Lung (tissue), 12 donors: ENCODE measurements around the gene ATP11A. TPM values are rescaled to one million over a fixed set of nuclear protein-coding genes. Genes with fewer than 3 reads are reported as not detected.

Source experiments
- ATAC-seq: fragments of 200-7000 bp; cut with Tn5 transposase; one replicate; pipeline ENCODE4 v1.9.1; 2020; ENCODE audit warnings: moderate number of reproducible peaks; ENCODE audit not compliant: insufficient read depth, low FRiP score
- DNase-seq, 3 donors: peaks; one replicate each; pipeline ENCODE4 v3.0.0-alpha.2; 2013 to 2017
- H3K27ac ChIP-seq, 2 donors: one replicate each; pipeline ENCODE4 v1.5.1; 2013; ENCODE audit warnings: mild to moderate bottlenecking in 2 of 2, moderate library complexity in 2 of 2, control low read depth in 1 of 2, inconsistent platforms in 1 of 2, low read depth in 1 of 2, low read length in 1 of 2
- H3K27me3 ChIP-seq, 3 donors: one replicate each; pipeline ENCODE4 v1.5.1; 2013; ENCODE audit warnings: low read length in 2 of 3; ENCODE audit not compliant: control insufficient read depth in 3 of 3, insufficient read depth in 3 of 3
- H3K36me3 ChIP-seq, 4 donors: one replicate each; pipeline ENCODE4 v1.5.1; 2013; ENCODE audit warnings: low read length in 4 of 4, mild to moderate bottlenecking in 1 of 4, moderate library complexity in 1 of 4; ENCODE audit not compliant: control insufficient read depth in 4 of 4, insufficient read depth in 4 of 4
- H3K4me1 ChIP-seq, 5 donors: one replicate each; pipeline ENCODE4 v1.5.1; 2013; ENCODE audit warnings: low read length in 5 of 5, mild to moderate bottlenecking in 2 of 5, moderate library complexity in 1 of 5; ENCODE audit not compliant: control insufficient read depth in 5 of 5, insufficient read depth in 5 of 5
- H3K4me3 ChIP-seq: one replicate; pipeline ENCODE4 v1.5.1; 2013; ENCODE audit warnings: mild to moderate bottlenecking, control low read depth, moderate library complexity
- H3K9ac ChIP-seq, 2 donors: one replicate each; pipeline ENCODE4 v1.5.1; 2013; ENCODE audit warnings: low read length in 2 of 2, control low read depth in 1 of 2; ENCODE audit not compliant: insufficient read depth in 1 of 2
- H3K9me3 ChIP-seq, 4 donors: one replicate each; pipeline ENCODE4 v1.5.1; 2013; ENCODE audit warnings: low read length in 3 of 4, mild to moderate bottlenecking in 1 of 4, moderate library complexity in 1 of 4; ENCODE audit not compliant: control insufficient read depth in 4 of 4, insufficient read depth in 3 of 4
- WGBS, 2 donors: extraction: QIAGEN DNeasy Blood & Tissue Kit; methylation state at CpG; one replicate each; pipeline ENCODE4 v1.1.7; 2013; 5-methylcytosine and 5-hydroxymethylcytosine counted together
- polyA plus RNA-seq, 2 donors: library from polyadenylated mRNA; stranded (reverse); fragments of 200-250 nt; gene quantifications; one replicate each; pipeline ENCODE4 v1.2.1, GENCODE V29; 2013
- total RNA-seq, 2 donors: library from RNA; depleted of rRNA in 1 of 2; stranded (reverse); fragments of >200 nt in 1 of 2; gene quantifications; one replicate each; pipeline ENCODE4 v1.2.1, GENCODE V29; 2014 to 2021
- TF ChIP-seq, protein P1 (sequence below): IDR thresholded peaks from 2 replicates; pipeline ENCODE4 v1.5.1; 2012; ENCODE audit warnings: mild to moderate bottlenecking; ENCODE audit errors: control extremely low read depth, extremely low read depth
- donor health status: control.
- donor health status: control.
- donor health status: Bipolar disorder and iron deficiency.
- donor health status: healthy.
- donor health status: DM: yes; HTN: yes; CAD: no.

Gene ATP11A
- total and polyA plus RNA-seq, 4 donors = 46.3 to 317 (median 162) TPM

DNA sequence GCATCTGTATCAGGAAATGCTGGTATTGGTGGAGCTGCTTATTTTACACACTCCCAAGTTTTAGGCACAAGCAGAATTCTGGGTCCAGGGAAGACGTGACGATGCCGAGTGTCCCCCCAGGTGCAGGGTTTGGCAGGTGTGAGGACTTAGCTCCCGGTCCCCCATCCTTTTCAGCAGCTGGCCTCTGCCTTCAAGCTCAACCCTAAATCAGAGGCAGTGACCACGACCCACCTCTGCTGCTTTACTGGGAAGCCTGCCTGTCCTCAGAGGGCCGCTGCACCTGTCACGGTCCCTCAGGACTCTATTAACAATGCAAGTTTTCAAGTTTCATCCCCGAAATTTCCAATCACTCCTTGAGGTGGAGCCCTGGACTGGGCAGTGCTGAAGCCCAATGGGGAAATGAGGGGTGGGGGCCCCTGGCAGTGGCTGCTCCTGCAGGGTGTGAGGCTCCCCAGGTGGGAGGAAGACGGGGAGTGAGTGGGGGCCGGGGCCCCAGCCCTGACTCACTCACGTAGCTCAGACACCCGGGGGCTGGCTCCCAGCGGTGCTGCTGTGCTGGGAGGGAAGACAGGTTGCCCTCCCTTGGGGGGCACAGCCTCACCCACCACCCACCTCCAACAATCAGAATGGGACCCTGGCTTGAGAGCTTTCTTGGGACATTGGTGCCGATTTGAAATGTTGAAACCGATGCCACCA lies 186.6 kb downstream of the ATP11A start:
- no peaks in the 10 kb centered on the region for H3K9me3 ChIP-seq
- DNase-seq = no peak
- no peaks in the 10 kb centered on the region for H3K27me3 ChIP-seq
- peaks cover 0 to 11% (median 10%) of the 10 kb centered on the region in 5 donors for H3K4me1 ChIP-seq
- 86 to 88% methylated on average over 15 of the region's 15 CpGs for WGBS, 2 donors
- no peak overlapping the region for H3K9ac ChIP-seq
- H3K36me3 ChIP-seq = peaks cover 4 to 58% (median 10%) of the 10 kb centered on the region in 4 donors
- H3K4me3 ChIP-seq = no peak overlapping the region
- no peak for ATAC-seq
- TF ChIP-seq, protein P1, sequence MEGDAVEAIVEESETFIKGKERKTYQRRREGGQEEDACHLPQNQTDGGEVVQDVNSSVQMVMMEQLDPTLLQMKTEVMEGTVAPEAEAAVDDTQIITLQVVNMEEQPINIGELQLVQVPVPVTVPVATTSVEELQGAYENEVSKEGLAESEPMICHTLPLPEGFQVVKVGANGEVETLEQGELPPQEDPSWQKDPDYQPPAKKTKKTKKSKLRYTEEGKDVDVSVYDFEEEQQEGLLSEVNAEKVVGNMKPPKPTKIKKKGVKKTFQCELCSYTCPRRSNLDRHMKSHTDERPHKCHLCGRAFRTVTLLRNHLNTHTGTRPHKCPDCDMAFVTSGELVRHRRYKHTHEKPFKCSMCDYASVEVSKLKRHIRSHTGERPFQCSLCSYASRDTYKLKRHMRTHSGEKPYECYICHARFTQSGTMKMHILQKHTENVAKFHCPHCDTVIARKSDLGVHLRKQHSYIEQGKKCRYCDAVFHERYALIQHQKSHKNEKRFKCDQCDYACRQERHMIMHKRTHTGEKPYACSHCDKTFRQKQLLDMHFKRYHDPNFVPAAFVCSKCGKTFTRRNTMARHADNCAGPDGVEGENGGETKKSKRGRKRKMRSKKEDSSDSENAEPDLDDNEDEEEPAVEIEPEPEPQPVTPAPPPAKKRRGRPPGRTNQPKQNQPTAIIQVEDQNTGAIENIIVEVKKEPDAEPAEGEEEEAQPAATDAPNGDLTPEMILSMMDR = no peak
- no peak overlapping the region for H3K27ac ChIP-seq

DNA sequence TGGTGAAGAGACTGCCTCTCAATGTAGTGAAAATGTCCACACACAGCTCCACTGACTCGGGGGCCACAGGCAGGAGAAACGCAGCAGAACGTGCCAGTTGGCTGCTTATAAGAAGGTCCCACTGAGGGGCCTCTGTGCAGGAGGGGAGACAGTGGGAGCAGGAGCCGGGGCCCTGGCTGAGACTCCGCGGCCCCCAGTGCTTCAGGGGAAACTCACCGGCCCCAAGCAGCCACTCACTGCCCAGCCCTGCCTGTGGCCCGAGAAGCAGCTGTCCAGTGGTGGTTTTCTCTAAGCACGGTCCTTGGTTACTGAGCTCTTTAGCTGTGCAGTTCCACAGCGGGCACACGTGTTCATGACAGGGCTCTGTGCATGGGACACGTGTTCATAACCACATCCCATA lies 187.2 kb downstream of the ATP11A start:
- H3K9me3 ChIP-seq = no peaks in the 10 kb centered on the region
- H3K4me3 ChIP-seq = no peak overlapping the region
- H3K27me3 ChIP-seq = no peaks in the 10 kb centered on the region
- WGBS, 2 donors = 90 to 96% methylated on average over 12 of the region's 12 CpGs
- DNase-seq = no peak
- H3K4me1 ChIP-seq = peaks cover 0 to 11% (median 10%) of the 10 kb centered on the region in 5 donors
- peaks cover 4 to 61% (median 11%) of the 10 kb centered on the region in 4 donors for H3K36me3 ChIP-seq
- no peak overlapping the region for H3K9ac ChIP-seq
- TF ChIP-seq, protein P1 = no peak
- ATAC-seq = no peak
- H3K27ac ChIP-seq = no peak overlapping the region

- TF ChIP-seq, protein P1 = no peak
- H3K9me3 ChIP-seq = no peaks in the 10 kb centered on the region
- H3K4me3 ChIP-seq = no peak overlapping the region
- no peak overlapping the region for H3K9ac ChIP-seq
- WGBS, 2 donors = 83 to 95% methylated on average over 11 of the region's 11 CpGs
- peaks cover 4 to 66% (median 12%) of the 10 kb centered on the region in 4 donors for H3K36me3 ChIP-seq
- H3K4me1 ChIP-seq = peaks cover 0 to 11% (median 10%) of the 10 kb centered on the region in 5 donors
- ATAC-seq (no peak), DNase-seq (no peak)
- H3K27me3 ChIP-seq = no peaks in the 10 kb centered on the region
- H3K27ac ChIP-seq = no peak overlapping the region
These were observed 187.7 kb downstream of the ATP11A start for GRCh38 chr13:112877539-112877938.
